GM12878 (cell line): ENCODE measurements around the gene FAM222B. TPM values are rescaled to one million over a fixed set of nuclear protein-coding genes. Genes with fewer than 3 reads are reported as not detected.

Source experiments
- CHD1 ChIP-seq: IDR thresholded peaks from 2 replicates; pipeline ENCODE4 v1.6.1; 2012; ENCODE audit warnings: low read depth, low read length, improper control_type of control experiment
- E2F4 ChIP-seq: IDR thresholded peaks from 2 replicates; pipeline ENCODE4 v1.6.1; 2012; ENCODE audit warnings: low read depth, low read length, improper control_type of control experiment
- EGR1 ChIP-seq, 2 experiments: IDR thresholded peaks; 1 replicate in 1 of 2; 2 replicates in 1 of 2; pipeline ENCODE4 v1.6.1; 2011 to 2012; ENCODE audit warnings: low read depth in 2 of 2, low read length in 2 of 2, borderline replicate concordance in 1 of 2, mild to moderate bottlenecking in 1 of 2, moderate library complexity in 1 of 2
- ETV6 ChIP-seq, 2 experiments: fragments of 450-650 bp in 1 of 2; IDR thresholded peaks in 1 of 2; conservative IDR thresholded peaks in 1 of 2; 2 replicates each; pipeline ENCODE4 v1.6.1; 2014; ENCODE audit warnings: antibody characterized with exemption in 1 of 2, borderline replicate concordance in 1 of 2, low read depth in 1 of 2, mild to moderate bottlenecking in 1 of 2, moderate library complexity in 1 of 2
- MEF2A ChIP-seq: IDR thresholded peaks from 2 replicates; pipeline ENCODE4 v1.6.1; 2011; ENCODE audit warnings: low read depth, mild to moderate bottlenecking, low read length, moderate library complexity; ENCODE audit not compliant: insufficient read depth
- MXI1 ChIP-seq: fragments of 150-350 bp; IDR thresholded peaks from 2 replicates; pipeline ENCODE4 v1.6.1; 2011; ENCODE audit warnings: low read depth, mild to moderate bottlenecking, inconsistent platforms, low read length, improper control_type of control experiment
- NFXL1 ChIP-seq: fragments of 450-650 bp; IDR thresholded peaks from 2 replicates; pipeline ENCODE4 v1.6.1; 2017; ENCODE audit warnings: antibody characterized with exemption, mild to moderate bottlenecking, borderline replicate concordance
- PAX5 ChIP-seq: IDR thresholded peaks from 2 replicates; pipeline ENCODE4 v1.6.1; 2011; ENCODE audit warnings: low read depth, low read length, borderline replicate concordance
- POLR2AphosphoS2 ChIP-seq: IDR thresholded peaks from 2 replicates; pipeline ENCODE4 v1.6.1; 2011; ENCODE audit warnings: low read depth, mild to moderate bottlenecking, low read length, improper control_type of control experiment, moderate library complexity
- TCF7 ChIP-seq: IDR thresholded peaks from 2 replicates; pipeline ENCODE4 v1.6.1; 2014; ENCODE audit warnings: antibody characterized with exemption, borderline replicate concordance
- ZBED1 ChIP-seq: IDR thresholded peaks from 2 replicates; pipeline ENCODE4 v1.6.1; 2016; ENCODE audit warnings: borderline replicate concordance
- ZBTB4 ChIP-seq: fragments of 450-650 bp; formaldehyde crosslinking; IDR thresholded peaks from 2 replicates; pipeline ENCODE4 v1.4.0; 2022; ENCODE audit warnings: mild to moderate bottlenecking, moderate library complexity
- ZBTB40 ChIP-seq: fragments of 450-650 bp; IDR thresholded peaks from 2 replicates; pipeline ENCODE4 v1.6.1; 2016; ENCODE audit warnings: mild to moderate bottlenecking, moderate library complexity, borderline replicate concordance
- polyA plus RNA-seq, 11 experiments: library from polyadenylated mRNA; depleted of rRNA in 4 of 11; unstranded in 6 of 11; stranded (reverse) in 5 of 11; fragments of >200 nt; fragmentation: Nextera tagmentation in 4 of 11; fragmentation: Illumina TruSeq in 1 of 11; extraction: Ambion mirVana in 4 of 11; extraction: Trizol in 1 of 11; gene quantifications; 1 replicate in 1 of 11; 2 replicates in 10 of 11; pipeline versions ENCODE4 v1.2.1 to v1.2.3, GENCODE V29; 2011 to 2016; ENCODE audit warnings: inconsistent platforms in 2 of 11, missing spikeins in 2 of 11, low read depth in 1 of 11
- total RNA-seq, 4 experiments: library from RNA; depleted of rRNA in 3 of 4; stranded (reverse); fragments of >200 nt in 3 of 4; fragmentation: Illumina TruSeq in 1 of 4; extraction: Trizol in 1 of 4; gene quantifications; 2 replicates each; pipeline versions ENCODE4 v1.2.1 to v1.2.3, GENCODE V29; 2013 to 2021
- TF ChIP-seq, protein P1 (sequence below): fragments of 150-350 bp; IDR thresholded peaks from 2 replicates; pipeline ENCODE4 v1.6.1; 2014; ENCODE audit warnings: mild to moderate bottlenecking, low read depth, low read length

The FAM222B gene
- total and polyA plus RNA-seq, 10 of the 15 experiments (the other 5 are each of a cell fraction or from before 2014, with no cell fraction given), result 2.8 to 18.3 (median 6.4) TPM

DNA sequence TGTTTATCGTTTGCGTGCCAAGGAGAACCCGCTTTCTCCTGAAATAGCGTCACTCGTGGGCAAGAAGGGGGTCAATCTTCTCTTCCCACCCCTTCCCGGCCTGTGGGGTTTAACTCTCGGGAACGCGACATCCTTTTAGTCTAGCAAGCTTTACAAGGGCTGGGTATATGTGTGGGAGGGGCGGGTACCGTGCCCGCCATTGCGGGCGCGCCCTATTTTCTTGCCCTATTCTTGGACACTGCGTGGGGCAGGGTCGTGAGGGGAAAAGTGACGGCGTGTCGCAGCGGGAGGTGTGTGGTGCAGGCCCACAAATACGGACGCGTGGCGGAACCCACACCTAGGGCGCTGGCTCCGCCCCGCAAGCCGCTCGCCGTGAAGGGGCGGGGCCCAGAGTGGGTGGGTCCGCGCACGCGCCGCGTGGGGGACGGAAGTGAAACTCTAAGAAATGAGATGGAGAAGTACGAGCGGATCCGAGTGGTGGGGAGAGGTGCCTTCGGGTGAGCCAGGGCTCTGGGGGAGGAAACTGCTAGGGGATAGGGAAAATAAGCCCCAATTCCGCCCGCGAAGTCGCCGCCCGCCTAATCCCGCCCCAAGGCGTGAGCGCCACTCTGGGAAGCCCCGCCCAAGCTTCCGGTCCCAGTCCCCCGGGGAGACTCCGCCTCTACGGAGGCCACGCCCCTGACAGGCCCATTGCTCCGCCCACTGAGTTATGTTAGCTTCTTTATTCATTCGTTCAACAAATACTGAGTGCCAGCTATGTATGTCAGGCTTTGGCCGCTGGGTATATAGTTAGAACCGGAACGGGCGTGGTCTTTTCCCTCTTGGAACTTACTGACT is 114.0 kb downstream of the FAM222B start, which contains the start of gene NEK8 (continued):
- TF ChIP-seq TCF7 (peak; percentile 40; the same call in 1 of the 2 replicates), NFXL1 (no peak), EGR1 (IDR thresholded peaks at IDR 0.05; ENCODE audit: borderline replicate concordance in 1 of 2, low read depth in 2 of 2, low read length in 2 of 2) (no peak), ETV6 (conservative IDR thresholded peaks at IDR 0.05 in 1 of 2, IDR thresholded peaks at IDR 0.05 in 1 of 2; ENCODE audit: borderline replicate concordance in 1 of 2, low read depth in 1 of 2) (0 out of 4 replicates have a peak, but pooled peaks of 1 of the 2 experiments have one; percentile 4), MEF2A (peak; percentile 30; the same call in 1 of the 2 replicates), ZBTB40 (peak; percentile 39; the same call in 1 of the 2 replicates), ZBED1 (no peak; the same call in 1 of the 2 replicates), E2F4 (no peak), MXI1 (0 out of 2 replicates have a peak, but pooled peaks have one; percentile 49), CHD1 (no peak), PAX5 (no peak), POLR2AphosphoS2 (peak; percentile 88), ZBTB4 (no peak)
- TF ChIP-seq, protein P1, sequence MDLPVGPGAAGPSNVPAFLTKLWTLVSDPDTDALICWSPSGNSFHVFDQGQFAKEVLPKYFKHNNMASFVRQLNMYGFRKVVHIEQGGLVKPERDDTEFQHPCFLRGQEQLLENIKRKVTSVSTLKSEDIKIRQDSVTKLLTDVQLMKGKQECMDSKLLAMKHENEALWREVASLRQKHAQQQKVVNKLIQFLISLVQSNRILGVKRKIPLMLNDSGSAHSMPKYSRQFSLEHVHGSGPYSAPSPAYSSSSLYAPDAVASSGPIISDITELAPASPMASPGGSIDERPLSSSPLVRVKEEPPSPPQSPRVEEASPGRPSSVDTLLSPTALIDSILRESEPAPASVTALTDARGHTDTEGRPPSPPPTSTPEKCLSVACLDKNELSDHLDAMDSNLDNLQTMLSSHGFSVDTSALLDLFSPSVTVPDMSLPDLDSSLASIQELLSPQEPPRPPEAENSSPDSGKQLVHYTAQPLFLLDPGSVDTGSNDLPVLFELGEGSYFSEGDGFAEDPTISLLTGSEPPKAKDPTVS, result no peak
